Peyer's patch (tissue), 4 donors: ENCODE results near the gene ATL1. TPM values are rescaled to one million over a fixed set of nuclear protein-coding genes. Genes with fewer than 3 reads are reported as not detected.
"Not testable (repeated sequence)": the region's sequence is repeated elsewhere in the genome, so short reads cannot be mapped to it uniquely, and the experiment has no call there.

Experiments
- DNase-seq, 3 donors: peaks; one replicate each; pipeline ENCODE4 v3.0.0-alpha.2; 2017 to 2019
- H3K27ac ChIP-seq, 4 donors: fragments of 200-600 bp; sonication (generic); one replicate each; pipeline ENCODE4 v1.5.1; 2016 to 2019
- H3K27me3 ChIP-seq, 2 donors: fragments of 200-600 bp; sonication (generic); one replicate each; pipeline ENCODE4 v1.5.1; 2019
- H3K36me3 ChIP-seq, 3 donors: fragments of 200-600 bp; sonication (generic); one replicate each; pipeline ENCODE4 v1.5.1; 2016 to 2019
- H3K4me1 ChIP-seq, 4 donors: fragments of 200-600 bp; sonication (generic); one replicate each; pipeline ENCODE4 v1.5.1; 2016 to 2019
- H3K4me3 ChIP-seq, 4 donors: fragments of 200-600 bp; sonication (generic); 1 replicate in 3 of 4; 2 replicates in 1 of 4; pipeline ENCODE4 v1.5.1; 2016 to 2019; ENCODE audit warnings: mild to moderate bottlenecking in 1 of 4
- H3K9me3 ChIP-seq, 4 donors: fragments of 200-600 bp; sonication (generic); one replicate each; pipeline ENCODE4 v1.5.1; 2016 to 2019; ENCODE audit warnings: mild to moderate bottlenecking in 1 of 4
- POLR2A ChIP-seq, 2 donors: fragments of 450-650 bp; IDR thresholded peaks; one replicate each; pipeline ENCODE4 v1.5.1; 2017; ENCODE audit warnings: antibody characterized with exemption in 2 of 2, mild to moderate bottlenecking in 2 of 2, moderate library complexity in 2 of 2
- total RNA-seq, 4 donors: library from RNA; depleted of rRNA; stranded (reverse); fragments of >200 nt; gene quantifications; one replicate each; pipeline ENCODE4 v1.1.0, GENCODE V29; 2016
- TF ChIP-seq, protein P1 (sequence below), 6 experiments: fragments of 450-650 bp in 4 of 6; fragments of 200-600 bp in 2 of 6; sonication (generic) in 1 of 6; IDR thresholded peaks; one replicate each; pipeline ENCODE4 v1.5.1; 2017 to 2019; ENCODE audit warnings: antibody characterized with exemption in 6 of 6, mild to moderate bottlenecking in 3 of 6, moderate library complexity in 1 of 6

Gene ATL1
- total RNA-seq, 4 donors from 2014 or later = 6.6 to 9.5 (median 8.5) TPM

DNA sequence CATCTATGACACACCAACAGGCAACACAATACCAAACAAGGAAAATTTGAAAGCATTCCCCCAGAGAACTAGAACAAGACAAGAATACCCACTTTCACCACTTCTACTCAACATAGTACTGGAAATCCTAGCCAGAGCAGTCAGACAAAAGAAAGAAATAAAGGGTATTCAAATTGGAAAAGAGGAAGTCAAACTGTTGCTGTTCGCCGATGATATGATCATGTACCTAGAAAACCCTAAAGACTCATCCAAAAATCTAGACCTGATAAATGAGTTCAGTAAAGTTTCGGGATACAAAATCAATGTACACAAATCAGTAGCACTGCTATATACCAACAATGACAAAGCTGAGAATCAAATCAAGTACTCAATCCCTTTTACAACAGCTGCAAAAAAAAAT, 8.1 kb upstream of the ATL1 start:
- no peak overlapping the region for H3K27ac ChIP-seq
- TF ChIP-seq POLR2A (IDR thresholded peaks at IDR 0.05) = no peak
- TF ChIP-seq, protein P1, sequence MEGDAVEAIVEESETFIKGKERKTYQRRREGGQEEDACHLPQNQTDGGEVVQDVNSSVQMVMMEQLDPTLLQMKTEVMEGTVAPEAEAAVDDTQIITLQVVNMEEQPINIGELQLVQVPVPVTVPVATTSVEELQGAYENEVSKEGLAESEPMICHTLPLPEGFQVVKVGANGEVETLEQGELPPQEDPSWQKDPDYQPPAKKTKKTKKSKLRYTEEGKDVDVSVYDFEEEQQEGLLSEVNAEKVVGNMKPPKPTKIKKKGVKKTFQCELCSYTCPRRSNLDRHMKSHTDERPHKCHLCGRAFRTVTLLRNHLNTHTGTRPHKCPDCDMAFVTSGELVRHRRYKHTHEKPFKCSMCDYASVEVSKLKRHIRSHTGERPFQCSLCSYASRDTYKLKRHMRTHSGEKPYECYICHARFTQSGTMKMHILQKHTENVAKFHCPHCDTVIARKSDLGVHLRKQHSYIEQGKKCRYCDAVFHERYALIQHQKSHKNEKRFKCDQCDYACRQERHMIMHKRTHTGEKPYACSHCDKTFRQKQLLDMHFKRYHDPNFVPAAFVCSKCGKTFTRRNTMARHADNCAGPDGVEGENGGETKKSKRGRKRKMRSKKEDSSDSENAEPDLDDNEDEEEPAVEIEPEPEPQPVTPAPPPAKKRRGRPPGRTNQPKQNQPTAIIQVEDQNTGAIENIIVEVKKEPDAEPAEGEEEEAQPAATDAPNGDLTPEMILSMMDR (IDR thresholded peaks at IDR 0.05) = no peak
- H3K4me3 ChIP-seq = no peak overlapping the region
- H3K4me1 ChIP-seq = no peaks in the 10 kb centered on the region
- no peaks in the 10 kb centered on the region for H3K9me3 ChIP-seq
- H3K36me3 ChIP-seq = no peaks in the 10 kb centered on the region
- DNase-seq = no peak
- H3K27me3 ChIP-seq = no peaks in the 10 kb centered on the region

DNA sequence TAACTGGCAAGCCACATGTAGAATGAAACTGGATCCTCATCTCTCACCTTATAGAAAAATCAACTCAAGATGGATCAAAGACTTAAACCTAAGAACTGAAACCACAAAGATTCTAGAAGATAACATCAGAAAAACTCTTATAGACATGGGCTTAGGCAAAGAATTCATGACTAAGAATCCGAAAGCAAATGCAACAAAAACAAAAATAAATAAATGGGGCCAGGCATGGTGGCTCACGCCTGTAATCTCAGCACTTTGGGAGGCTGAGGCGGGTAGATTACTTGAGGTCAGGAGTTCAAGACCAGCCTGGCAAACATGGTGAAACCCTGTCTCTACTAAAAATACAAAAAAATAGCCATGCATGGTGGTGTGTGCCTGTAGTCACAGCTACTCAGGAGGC, 7.1 kb upstream of the ATL1 start:
- not testable (repeated sequence) for H3K4me1 ChIP-seq, H3K9me3 ChIP-seq, DNase-seq, H3K27me3 ChIP-seq, H3K4me3 ChIP-seq, H3K36me3 ChIP-seq, H3K27ac ChIP-seq

DNA sequence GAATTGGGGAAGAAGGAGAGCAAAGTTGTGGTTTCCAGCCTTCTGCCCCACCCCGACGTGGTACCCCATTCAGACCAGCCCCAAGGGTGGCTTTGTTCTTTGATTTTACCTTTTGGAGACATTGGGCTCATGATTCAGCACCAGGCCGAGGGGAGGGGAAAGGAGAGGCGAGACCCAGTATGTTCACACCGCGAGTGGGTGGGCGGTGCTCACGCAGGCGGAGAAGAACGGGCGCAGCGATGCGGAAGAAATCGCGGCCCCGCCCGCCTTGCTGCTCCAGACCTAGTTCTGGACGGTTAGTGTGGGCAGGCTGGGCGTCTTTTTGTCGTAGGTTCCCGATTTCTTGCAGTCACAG, 963 bp downstream of the ATL1 start:
- H3K27ac ChIP-seq = peak overlapping the region; percentile 68 to 82 (median 74)
- H3K4me1 ChIP-seq = no peaks in the 10 kb centered on the region
- H3K9me3 ChIP-seq = no peaks in the 10 kb centered on the region
- TF ChIP-seq, protein P1 (IDR thresholded peaks at IDR 0.05) = no peak
- TF ChIP-seq POLR2A (IDR thresholded peaks at IDR 0.05) = no peak
- peak overlapping the region; percentile 53 to 71 (median 59) for H3K4me3 ChIP-seq
- no peaks in the 10 kb centered on the region for H3K27me3 ChIP-seq
- peak; percentile 23 to 75 (median 70) for DNase-seq
- no peaks in the 10 kb centered on the region for H3K36me3 ChIP-seq

DNA sequence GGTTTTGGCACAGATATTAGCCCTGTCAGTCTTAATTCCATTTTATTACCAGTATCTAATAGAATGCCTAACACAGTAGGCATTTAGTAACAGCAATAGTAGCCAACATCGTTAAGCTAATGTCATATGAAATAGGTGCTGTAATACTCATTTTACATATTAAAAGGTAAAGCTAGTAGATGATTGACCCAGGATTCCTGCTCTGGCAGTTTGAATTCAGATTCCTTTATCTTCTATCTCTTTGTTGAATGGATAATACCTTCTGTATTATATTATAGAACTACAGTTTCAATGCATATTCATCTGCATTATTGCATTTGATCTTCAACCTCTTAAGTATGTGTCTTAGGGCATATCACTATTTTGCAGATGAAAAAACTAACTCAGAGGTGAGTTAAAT, 2.9 kb downstream of the ATL1 start:
- Histone ChIP-seq H3K27ac (no peak overlapping the region), H3K27me3 (no peaks in the 10 kb centered on the region), H3K4me3 (no peak overlapping the region), H3K9me3 (no peaks in the 10 kb centered on the region), H3K4me1 (no peaks in the 10 kb centered on the region), H3K36me3 (no peaks in the 10 kb centered on the region)
- no peak for DNase-seq
- no peak for TF ChIP-seq POLR2A (IDR thresholded peaks at IDR 0.05)
- TF ChIP-seq, protein P1 (IDR thresholded peaks at IDR 0.05) = no peak

DNA sequence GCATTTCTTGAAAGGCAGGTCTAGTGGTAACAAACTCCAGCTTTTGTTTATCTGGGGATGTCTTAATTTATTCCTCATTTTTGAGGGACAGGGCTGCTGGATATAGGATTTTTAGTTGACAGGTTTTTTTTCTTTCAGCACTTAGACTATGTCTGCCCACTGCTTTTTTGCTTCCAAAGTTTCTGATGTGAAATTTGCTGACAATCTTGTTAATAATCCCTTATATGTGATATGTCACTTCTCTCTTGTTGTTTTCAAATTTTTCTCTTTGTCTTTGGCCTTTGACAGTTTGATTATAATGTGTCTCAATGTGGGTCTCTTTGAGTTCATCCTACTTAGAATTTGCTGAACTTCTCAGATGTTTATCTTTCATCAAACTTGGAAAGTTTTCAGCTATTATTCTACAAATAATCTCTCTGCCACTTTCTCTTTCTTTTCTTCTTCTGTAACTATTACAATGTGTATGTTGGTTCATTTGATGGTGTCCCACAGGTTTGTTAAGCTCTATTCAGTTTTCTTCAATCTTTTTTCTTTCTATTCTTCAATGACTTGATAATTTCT, 9.8 kb downstream of the ATL1 start:
- no peak for DNase-seq
- H3K9me3 ChIP-seq = peaks cover 0 to 14% (median 0%) of the 10 kb centered on the region in 4 donors
- H3K27me3 ChIP-seq = no peaks in the 10 kb centered on the region
- H3K36me3 ChIP-seq = no peaks in the 10 kb centered on the region
- no peak overlapping the region for H3K4me3 ChIP-seq
- TF ChIP-seq, protein P1 (IDR thresholded peaks at IDR 0.05) = no peak
- no peak for TF ChIP-seq POLR2A (IDR thresholded peaks at IDR 0.05)
- no peak overlapping the region for H3K27ac ChIP-seq
- no peaks in the 10 kb centered on the region for H3K4me1 ChIP-seq

DNA sequence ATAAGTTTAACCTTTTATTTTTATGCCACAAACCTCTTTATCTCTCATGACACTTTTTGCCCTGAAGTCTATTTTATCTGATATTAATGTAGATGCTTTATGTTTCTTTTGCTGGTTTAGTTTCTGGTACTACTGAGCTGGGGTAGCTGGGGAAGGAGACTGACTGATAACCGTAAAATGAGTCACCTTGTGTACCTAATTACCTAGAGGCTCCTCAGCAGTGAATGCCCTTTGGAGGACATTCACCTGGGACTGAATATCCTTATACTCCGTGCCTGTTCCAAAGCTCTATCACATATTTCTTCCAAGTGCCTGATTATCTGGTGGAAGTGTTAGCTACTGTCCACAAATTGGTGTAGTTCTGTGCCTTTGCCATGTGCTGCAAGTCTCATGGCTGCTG, 13.9 kb downstream of the ATL1 start:
- TF ChIP-seq, protein P1 (IDR thresholded peaks at IDR 0.05) = no peak
- TF ChIP-seq POLR2A (IDR thresholded peaks at IDR 0.05) = no peak
- H3K4me3 ChIP-seq = no peak overlapping the region
- H3K4me1 ChIP-seq = no peaks in the 10 kb centered on the region
- DNase-seq = no peak
- peaks cover 0 to 14% (median 0%) of the 10 kb centered on the region in 4 donors for H3K9me3 ChIP-seq
- no peak overlapping the region for H3K27ac ChIP-seq
- H3K27me3 ChIP-seq = no peaks in the 10 kb centered on the region
- no peaks in the 10 kb centered on the region for H3K36me3 ChIP-seq
